GM23338 (cell line): ENCODE results near the gene CCDC183. TPM values are rescaled to one million over a fixed set of nuclear protein-coding genes. Genes with fewer than 3 reads are reported as not detected.
A peak's percentile ranks its signal among the peaks of the same experiment; 100 is the strongest.

Source experiments
- ATAC-seq: fragments of 200-7000 bp; cut with Tn5 transposase; 3 replicates; pipeline ENCODE4 v1.9.1; 2020
- DNase-seq: peaks from one replicate; pipeline ENCODE4 v3.0.0-alpha.2; 2015; ENCODE audit warnings: low spot score
- H2AFZ ChIP-seq: fragments of 200-600 bp; sonication (generic); 2 replicates; pipeline ENCODE4 v1.8.0; 2016; ENCODE audit warnings: antibody characterized with exemption, mild to moderate bottlenecking, moderate library complexity
- H3F3A ChIP-seq: fragments of 200-600 bp; sonication (generic); replicated peaks from 2 replicates; pipeline ENCODE4 v1.8.0; 2017; ENCODE audit warnings: antibody characterized with exemption, mixed run types, low read depth
- H3K27ac ChIP-seq: fragments of 200-600 bp; sonication (generic); 2 replicates; pipeline ENCODE4 v1.6.1; 2016; ENCODE audit warnings: low read depth
- H3K27me3 ChIP-seq: fragments of 200-600 bp; sonication (generic); 2 replicates; pipeline ENCODE4 v1.8.0; 2016; ENCODE audit warnings: mild to moderate bottlenecking, mixed run types, moderate library complexity; ENCODE audit not compliant: insufficient read depth
- H3K36me3 ChIP-seq: fragments of 200-600 bp; sonication (generic); 2 replicates; pipeline ENCODE4 v1.8.0; 2016; ENCODE audit warnings: mild to moderate bottlenecking; ENCODE audit not compliant: insufficient read depth
- H3K4me1 ChIP-seq: fragments of 200-600 bp; sonication (generic); 2 replicates; pipeline ENCODE4 v1.8.0; 2016; ENCODE audit warnings: mild to moderate bottlenecking, moderate library complexity; ENCODE audit not compliant: insufficient read depth
- H3K4me2 ChIP-seq: fragments of 200-600 bp; sonication (generic); 2 replicates; pipeline ENCODE4 v1.7.1; 2017; ENCODE audit warnings: mixed run types
- H3K4me3 ChIP-seq: fragments of 200-600 bp; sonication (generic); 2 replicates; pipeline ENCODE4 v1.6.1; 2016; ENCODE audit warnings: mixed run types
- H3K79me2 ChIP-seq: fragments of 200-600 bp; sonication (generic); replicated peaks from 2 replicates; pipeline ENCODE4 v1.8.0; 2017; ENCODE audit warnings: mild to moderate bottlenecking; ENCODE audit not compliant: insufficient read depth
- H3K9me2 ChIP-seq: fragments of 200-600 bp; sonication (generic); 2 replicates; pipeline ENCODE4 v1.8.0; 2017; ENCODE audit not compliant: insufficient read depth
- H4K20me1 ChIP-seq: fragments of 200-600 bp; sonication (generic); replicated peaks from 2 replicates; pipeline ENCODE4 v1.8.0; 2017; ENCODE audit warnings: mild to moderate bottlenecking; ENCODE audit not compliant: insufficient read depth
- H3K27ac Mint-ChIP-seq: 2 replicates; pipeline ENCODE4 v1.8.0; 2020; ENCODE audit warnings: inconsistent platforms, mild to moderate bottlenecking, moderate library complexity, mixed read lengths
- H3K27me3 Mint-ChIP-seq: 3 replicates; pipeline ENCODE4 v1.8.0; 2022; ENCODE audit warnings: low read depth, mild to moderate bottlenecking, moderate library complexity, mixed read lengths, inconsistent platforms; ENCODE audit not compliant: insufficient read depth, poor library complexity
- H3K36me3 Mint-ChIP-seq: 3 replicates; pipeline ENCODE4 v1.8.0; 2021; ENCODE audit warnings: low read depth, mild to moderate bottlenecking, inconsistent platforms, moderate library complexity, mixed read lengths
- H3K4me1 Mint-ChIP-seq: 3 replicates; pipeline ENCODE4 v1.8.0; 2020; ENCODE audit warnings: mild to moderate bottlenecking, inconsistent platforms, mixed read lengths
- H3K4me3 Mint-ChIP-seq: 3 replicates; pipeline ENCODE4 v1.8.0; 2021; ENCODE audit warnings: moderate library complexity, mild to moderate bottlenecking, inconsistent platforms, mixed read lengths
- H3K9me3 Mint-ChIP-seq: 3 replicates; pipeline ENCODE4 v1.8.0; 2020; ENCODE audit warnings: moderate library complexity, mild to moderate bottlenecking, inconsistent platforms, mixed read lengths
- CREB1 ChIP-seq: fragments of 250-450 bp; sonication (Bioruptor Pico); IDR thresholded peaks from 2 replicates; pipeline ENCODE4 v1.5.0; 2020; ENCODE audit warnings: low read depth, mild to moderate bottlenecking, moderate library complexity
- NANOG ChIP-seq: IDR thresholded peaks from 2 replicates; pipeline ENCODE4 v1.6.1; 2016; ENCODE audit warnings: antibody characterized with exemption, borderline replicate concordance
- STAT1 ChIP-seq: IDR thresholded peaks from one replicate; pipeline ENCODE4 v1.6.1; 2016; ENCODE audit warnings: antibody characterized with exemption; ENCODE audit not compliant: unreplicated experiment
- ZNF114 ChIP-seq: fragments of 250-450 bp; sonication (Bioruptor Pico); IDR thresholded peaks from 2 replicates; pipeline ENCODE4 v1.5.0; 2020; ENCODE audit warnings: mild to moderate bottlenecking, moderate library complexity
- ZNF331 ChIP-seq: fragments of 250-450 bp; sonication (Bioruptor Pico); IDR thresholded peaks from 2 replicates; pipeline ENCODE4 v1.5.0; 2020; ENCODE audit warnings: low read depth, mild to moderate bottlenecking, moderate library complexity
- polyA plus RNA-seq: library from polyadenylated mRNA; unstranded; fragments of >200 nt; fragmentation: Nextera tagmentation; extraction: Ambion mirVana; gene quantifications from 2 replicates; pipeline ENCODE4 v1.2.1, GENCODE V29; 2016
- total RNA-seq: library from RNA; depleted of rRNA; stranded (reverse); fragments of >200 nt; shearing (Covaris generic); gene quantifications from 2 replicates; pipeline ENCODE4 v1.2.3, GENCODE V29; 2014
- TF ChIP-seq, protein P1 (sequence below): IDR thresholded peaks from one replicate; pipeline ENCODE4 v1.6.1; 2018; ENCODE audit warnings: antibody characterized with exemption; ENCODE audit not compliant: unreplicated experiment
- TF ChIP-seq, protein P2 (sequence below): IDR thresholded peaks from 2 replicates; pipeline ENCODE4 v1.6.1; 2016; ENCODE audit warnings: antibody characterized with exemption
- TF ChIP-seq, protein P3 (sequence below), 2 experiments: fragments of 200-600 bp in 1 of 2; sonication (generic) in 1 of 2; conservative IDR thresholded peaks; 2 replicates each; pipeline versions ENCODE4 v1.5.1 to v1.6.1; 2016 to 2017; ENCODE audit warnings: antibody characterized with exemption in 2 of 2, low read depth in 2 of 2, mild to moderate bottlenecking in 2 of 2, moderate library complexity in 1 of 2

The CCDC183 gene
- total and polyA plus RNA-seq, 2 experiments from 2014 or later = 1.1 to 1.2 TPM

DNA sequence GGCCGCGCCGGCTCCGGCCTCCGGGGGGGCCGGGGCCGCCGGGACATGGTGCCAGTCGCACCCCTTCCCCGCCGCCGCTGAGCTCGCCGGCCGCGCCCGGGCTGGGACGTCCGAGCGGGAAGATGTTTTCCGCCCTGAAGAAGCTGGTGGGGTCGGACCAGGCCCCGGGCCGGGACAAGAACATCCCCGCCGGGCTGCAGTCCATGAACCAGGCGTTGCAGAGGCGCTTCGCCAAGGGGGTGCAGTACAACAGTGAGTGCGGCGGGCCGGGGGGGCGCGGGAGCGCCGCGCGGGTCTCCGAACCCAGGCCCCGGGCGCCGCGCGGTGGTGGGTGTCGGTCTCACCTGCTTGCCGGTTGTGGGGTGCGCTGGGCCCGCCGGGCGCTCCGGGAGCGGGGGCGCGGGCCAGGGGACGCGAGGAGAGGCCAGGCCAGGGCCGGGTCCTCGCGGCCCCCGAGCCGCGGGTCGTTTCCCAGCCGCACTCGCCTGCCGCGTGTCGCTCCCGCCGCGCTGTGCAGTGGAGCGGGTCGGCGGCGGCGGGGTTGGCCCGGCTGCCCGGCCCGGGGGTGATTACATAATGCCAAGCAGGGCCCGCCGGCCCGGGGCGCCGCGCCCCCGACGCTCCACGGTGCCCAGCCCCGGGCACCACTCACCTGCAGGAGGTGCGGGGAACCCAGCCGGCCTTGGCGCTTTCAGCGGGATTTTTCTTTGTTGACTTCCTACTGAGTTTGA, 12.1 kb downstream of the CCDC183 start (continued):
- TF ChIP-seq ZNF331 (CRISPR knock-in tag) = no peak
- no peak for TF ChIP-seq CREB1 (CRISPR knock-in tag)
- TF ChIP-seq, protein P1, sequence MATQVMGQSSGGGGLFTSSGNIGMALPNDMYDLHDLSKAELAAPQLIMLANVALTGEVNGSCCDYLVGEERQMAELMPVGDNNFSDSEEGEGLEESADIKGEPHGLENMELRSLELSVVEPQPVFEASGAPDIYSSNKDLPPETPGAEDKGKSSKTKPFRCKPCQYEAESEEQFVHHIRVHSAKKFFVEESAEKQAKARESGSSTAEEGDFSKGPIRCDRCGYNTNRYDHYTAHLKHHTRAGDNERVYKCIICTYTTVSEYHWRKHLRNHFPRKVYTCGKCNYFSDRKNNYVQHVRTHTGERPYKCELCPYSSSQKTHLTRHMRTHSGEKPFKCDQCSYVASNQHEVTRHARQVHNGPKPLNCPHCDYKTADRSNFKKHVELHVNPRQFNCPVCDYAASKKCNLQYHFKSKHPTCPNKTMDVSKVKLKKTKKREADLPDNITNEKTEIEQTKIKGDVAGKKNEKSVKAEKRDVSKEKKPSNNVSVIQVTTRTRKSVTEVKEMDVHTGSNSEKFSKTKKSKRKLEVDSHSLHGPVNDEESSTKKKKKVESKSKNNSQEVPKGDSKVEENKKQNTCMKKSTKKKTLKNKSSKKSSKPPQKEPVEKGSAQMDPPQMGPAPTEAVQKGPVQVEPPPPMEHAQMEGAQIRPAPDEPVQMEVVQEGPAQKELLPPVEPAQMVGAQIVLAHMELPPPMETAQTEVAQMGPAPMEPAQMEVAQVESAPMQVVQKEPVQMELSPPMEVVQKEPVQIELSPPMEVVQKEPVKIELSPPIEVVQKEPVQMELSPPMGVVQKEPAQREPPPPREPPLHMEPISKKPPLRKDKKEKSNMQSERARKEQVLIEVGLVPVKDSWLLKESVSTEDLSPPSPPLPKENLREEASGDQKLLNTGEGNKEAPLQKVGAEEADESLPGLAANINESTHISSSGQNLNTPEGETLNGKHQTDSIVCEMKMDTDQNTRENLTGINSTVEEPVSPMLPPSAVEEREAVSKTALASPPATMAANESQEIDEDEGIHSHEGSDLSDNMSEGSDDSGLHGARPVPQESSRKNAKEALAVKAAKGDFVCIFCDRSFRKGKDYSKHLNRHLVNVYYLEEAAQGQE = no peak
- no peak for TF ChIP-seq ZNF114 (CRISPR knock-in tag)
- TF ChIP-seq, protein P2, sequence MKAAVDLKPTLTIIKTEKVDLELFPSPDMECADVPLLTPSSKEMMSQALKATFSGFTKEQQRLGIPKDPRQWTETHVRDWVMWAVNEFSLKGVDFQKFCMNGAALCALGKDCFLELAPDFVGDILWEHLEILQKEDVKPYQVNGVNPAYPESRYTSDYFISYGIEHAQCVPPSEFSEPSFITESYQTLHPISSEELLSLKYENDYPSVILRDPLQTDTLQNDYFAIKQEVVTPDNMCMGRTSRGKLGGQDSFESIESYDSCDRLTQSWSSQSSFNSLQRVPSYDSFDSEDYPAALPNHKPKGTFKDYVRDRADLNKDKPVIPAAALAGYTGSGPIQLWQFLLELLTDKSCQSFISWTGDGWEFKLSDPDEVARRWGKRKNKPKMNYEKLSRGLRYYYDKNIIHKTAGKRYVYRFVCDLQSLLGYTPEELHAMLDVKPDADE = no peak
- TF ChIP-seq, protein P3, sequence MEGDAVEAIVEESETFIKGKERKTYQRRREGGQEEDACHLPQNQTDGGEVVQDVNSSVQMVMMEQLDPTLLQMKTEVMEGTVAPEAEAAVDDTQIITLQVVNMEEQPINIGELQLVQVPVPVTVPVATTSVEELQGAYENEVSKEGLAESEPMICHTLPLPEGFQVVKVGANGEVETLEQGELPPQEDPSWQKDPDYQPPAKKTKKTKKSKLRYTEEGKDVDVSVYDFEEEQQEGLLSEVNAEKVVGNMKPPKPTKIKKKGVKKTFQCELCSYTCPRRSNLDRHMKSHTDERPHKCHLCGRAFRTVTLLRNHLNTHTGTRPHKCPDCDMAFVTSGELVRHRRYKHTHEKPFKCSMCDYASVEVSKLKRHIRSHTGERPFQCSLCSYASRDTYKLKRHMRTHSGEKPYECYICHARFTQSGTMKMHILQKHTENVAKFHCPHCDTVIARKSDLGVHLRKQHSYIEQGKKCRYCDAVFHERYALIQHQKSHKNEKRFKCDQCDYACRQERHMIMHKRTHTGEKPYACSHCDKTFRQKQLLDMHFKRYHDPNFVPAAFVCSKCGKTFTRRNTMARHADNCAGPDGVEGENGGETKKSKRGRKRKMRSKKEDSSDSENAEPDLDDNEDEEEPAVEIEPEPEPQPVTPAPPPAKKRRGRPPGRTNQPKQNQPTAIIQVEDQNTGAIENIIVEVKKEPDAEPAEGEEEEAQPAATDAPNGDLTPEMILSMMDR (conservative IDR thresholded peaks at IDR 0.05; ENCODE audit: low read depth in 2 of 2) = no peak

DNA sequence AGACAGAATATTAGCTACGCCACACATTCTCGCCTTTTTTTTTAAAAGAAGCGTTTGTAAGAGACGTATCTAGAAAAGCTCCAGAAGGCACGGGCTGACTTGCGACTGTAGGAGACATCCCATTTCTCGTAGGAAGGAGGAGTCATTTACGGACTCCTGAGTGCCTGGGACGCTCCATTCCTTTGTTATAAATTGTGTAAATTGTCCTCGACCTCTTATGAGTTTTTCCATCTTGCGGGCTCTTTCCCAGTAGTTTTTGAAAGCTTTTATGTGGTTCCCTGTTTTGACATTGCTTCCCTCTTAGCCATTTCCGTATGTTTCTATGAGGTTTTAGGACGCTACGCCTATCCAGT, 12.6 kb downstream of the CCDC183 start:
- Mint-ChIP-seq H3K36me3 (peaks cover 42% of the 10 kb centered on the region), H3K4me3 (peak overlapping the region; percentile 80), H3K9me3 (no peaks in the 10 kb centered on the region; the same call in 2 of the 3 replicates), H3K27me3 (peaks cover 19% of the 10 kb centered on the region), H3K27ac (peak overlapping the region; percentile 30; the same call in 1 of the 2 replicates), H3K4me1 (peaks cover 23% of the 10 kb centered on the region)
- H3K36me3 ChIP-seq = peaks cover 5% of the 10 kb centered on the region; the same call in 1 of the 2 replicates
- DNase-seq (peak; percentile 43), ATAC-seq (no peak)
- no peaks in the 10 kb centered on the region for H3K9me2 ChIP-seq
- peaks cover 54% of the 10 kb centered on the region for H3K79me2 ChIP-seq
- 0 out of 2 replicates have a peak, but pooled peaks cover 3% of the 10 kb centered on the region for H3F3A ChIP-seq
- H3K4me3 ChIP-seq = peak overlapping the region; percentile 97
- peaks cover 38% of the 10 kb centered on the region for H4K20me1 ChIP-seq
- no peak overlapping the region for H3K27ac ChIP-seq
- no peaks in the 10 kb centered on the region for H3K27me3 ChIP-seq
- H3K4me2 ChIP-seq = peak overlapping the region; percentile 94
- no peak overlapping the region for H2AFZ ChIP-seq
- H3K4me1 ChIP-seq = peaks cover 11% of the 10 kb centered on the region; the same call in 1 of the 2 replicates
- TF ChIP-seq, protein P1 = no peak
- TF ChIP-seq NANOG (no peak), STAT1 (no peak), ZNF114 (CRISPR knock-in tag) (no peak), CREB1 (CRISPR knock-in tag) (no peak)
- TF ChIP-seq, protein P2 = no peak
